OCI-M2 (cell line): ENCODE measurements around the gene CAND2.

Experiments
- DNase-seq: peaks from one replicate; lab custom pipeline; 2025; ENCODE audit not compliant: unreplicated experiment; lab: John Stamatoyannopoulos, UW

CAND2 gene

GRCh38 chr3:12796171-12797123, at the start of gene CAND2:
TSS of gene CAND2 (plus strand) at chr3:12796680. CDS start at chr3:12796721, 41 bp downstream.
- DNase-seq = no peak

GRCh38 chr3:12748477-12748876, 48.0 kb upstream of the CAND2 start:
- DNase-seq = no peak

GRCh38 chr3:12750223-12750622, 46.3 kb upstream of the CAND2 start:
- no peak for DNase-seq

- no peak for DNase-seq
Observed at GRCh38 chr3:12750658-12751071, 45.8 kb upstream of the CAND2 start.

GRCh38 chr3:12751571-12751970, 44.9 kb upstream of the CAND2 start:
- no peak for DNase-seq

GRCh38 chr3:12752102-12752501, 44.4 kb upstream of the CAND2 start:
- no peak for DNase-seq

- DNase-seq = no peak
Observed at GRCh38 chr3:12752809-12753208, 43.7 kb upstream of the CAND2 start.

GRCh38 chr3:12753275-12754028, 43.0 kb upstream of the CAND2 start:
- no peak for DNase-seq

- no peak for DNase-seq
Observed at GRCh38 chr3:12754313-12754712, 42.2 kb upstream of the CAND2 start.

GRCh38 chr3:12755754-12756153, 40.7 kb upstream of the CAND2 start:
- no peak for DNase-seq

- DNase-seq = no peak
Observed at GRCh38 chr3:12756175-12756574, 40.3 kb upstream of the CAND2 start.

- DNase-seq = no peak
Observed at GRCh38 chr3:12756635-12757034, 39.8 kb upstream of the CAND2 start.

GRCh38 chr3:12758025-12758781, 38.3 kb upstream of the CAND2 start:
- no peak for DNase-seq

- no peak for DNase-seq
Observed at GRCh38 chr3:12759097-12759679, 37.3 kb upstream of the CAND2 start, which contains the start of gene TMEM40. TSS of gene TMEM40 (minus strand) at chr3:12759259. CDS start at chr3:12749832, 9,427 bp downstream.

- DNase-seq = no peak
Observed at GRCh38 chr3:12759693-12760565, 36.6 kb upstream of the CAND2 start.

- DNase-seq = no peak
Observed at GRCh38 chr3:12764171-12764776, 32.2 kb upstream of the CAND2 start.

- no peak for DNase-seq
Observed at GRCh38 chr3:12766541-12766940, 29.9 kb upstream of the CAND2 start.

- DNase-seq = no peak
Observed at GRCh38 chr3:12768579-12769527, 27.6 kb upstream of the CAND2 start.
